Stimulated activated CD8-positive, alpha-beta memory T cell treated with anti-CD3 and anti-CD28 coated beads, Interleukin-12 subunit alpha, Interleukin-12 subunit beta, amount 100 ng/mL, for 4 hours (primary cell): ENCODE data around the gene FMOD.

Source experiments
- DNase-seq: peaks from one replicate; pipeline ENCODE4 v3.0.0-alpha.2; 2020; ENCODE audit warnings: low read depth

FMOD gene

DNA sequence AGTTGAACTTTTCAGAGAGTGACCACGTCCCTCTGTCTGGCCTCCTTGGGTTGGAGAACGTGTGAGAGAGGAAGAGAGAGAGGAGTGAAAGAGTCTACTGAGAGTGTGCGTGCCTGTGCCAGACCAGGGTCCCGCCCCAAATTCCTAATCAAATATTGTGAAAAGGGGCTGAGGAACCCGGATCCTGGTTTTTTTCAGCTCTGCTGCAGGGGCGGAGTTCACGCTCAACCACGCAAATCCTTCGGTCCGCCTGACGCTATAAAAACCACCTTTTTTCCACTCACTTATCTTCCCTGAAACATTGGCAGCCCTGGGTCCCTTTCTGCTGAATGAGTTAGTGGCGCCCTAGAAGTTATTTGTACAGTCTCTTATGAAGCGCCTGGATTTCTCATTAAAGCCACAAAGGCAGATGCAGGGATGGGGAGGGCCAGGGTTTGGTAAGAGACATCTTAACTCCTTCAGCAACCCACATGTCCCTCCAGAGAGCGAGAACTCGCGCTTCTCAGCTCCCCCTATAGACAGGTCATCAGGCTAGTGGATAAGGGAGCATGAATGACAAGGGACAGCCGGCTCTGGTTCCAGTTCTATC, at the start of gene FMOD:
Gene FMOD, minus strand, starts transcription at position 86 of the 589 bp plus-strand sequence. CDS start 2,852 bp downstream, outside the sequence.
- no peak for DNase-seq

GRCh38 chr1:203396595-203397194, 45.8 kb upstream of the FMOD start:
- no peak for DNase-seq

DNA sequence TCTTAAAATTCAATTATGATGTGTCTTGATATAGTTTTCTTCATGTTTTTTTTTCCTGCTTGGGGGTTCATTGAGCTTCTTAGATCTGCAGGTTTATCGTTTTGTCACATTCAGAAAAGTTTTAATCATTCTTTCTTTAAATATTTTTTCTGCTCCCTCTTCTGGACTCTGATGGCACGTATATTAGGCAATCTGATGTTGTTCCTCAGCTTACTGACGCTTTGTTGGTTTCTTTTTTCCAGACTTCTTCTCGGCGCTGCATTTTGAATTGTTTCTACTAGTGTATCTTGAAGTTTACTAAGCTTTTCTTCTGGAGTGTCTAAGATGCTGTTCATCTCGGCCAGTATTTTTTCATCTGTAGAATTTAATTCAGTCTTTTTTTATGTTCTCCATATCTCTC, 44.8 kb upstream of the FMOD start:
- no peak for DNase-seq

- DNase-seq = no peak
Measured at GRCh38 chr1:203390298-203390697, 39.4 kb upstream of the FMOD start.

DNA sequence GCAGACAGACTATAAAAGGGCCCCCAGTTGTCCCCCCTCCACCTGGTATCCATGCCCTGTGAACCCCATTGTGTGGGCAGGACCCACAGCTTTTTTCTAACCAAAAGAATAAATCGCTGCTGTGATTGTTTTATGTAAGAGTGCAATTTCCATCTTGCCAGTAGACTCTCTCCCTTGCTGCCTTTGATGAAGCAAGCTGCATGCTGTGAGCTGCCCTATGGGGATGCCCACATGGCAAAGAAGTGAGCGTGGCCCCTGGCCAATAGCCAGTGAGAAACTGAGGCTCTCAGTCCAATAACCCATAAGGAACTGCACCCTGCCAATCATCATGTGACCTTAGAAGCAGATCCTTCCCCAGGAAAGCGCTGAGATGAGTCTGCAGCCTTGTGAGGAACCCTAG, 37.8 kb upstream of the FMOD start:
- DNase-seq = no peak

DNA sequence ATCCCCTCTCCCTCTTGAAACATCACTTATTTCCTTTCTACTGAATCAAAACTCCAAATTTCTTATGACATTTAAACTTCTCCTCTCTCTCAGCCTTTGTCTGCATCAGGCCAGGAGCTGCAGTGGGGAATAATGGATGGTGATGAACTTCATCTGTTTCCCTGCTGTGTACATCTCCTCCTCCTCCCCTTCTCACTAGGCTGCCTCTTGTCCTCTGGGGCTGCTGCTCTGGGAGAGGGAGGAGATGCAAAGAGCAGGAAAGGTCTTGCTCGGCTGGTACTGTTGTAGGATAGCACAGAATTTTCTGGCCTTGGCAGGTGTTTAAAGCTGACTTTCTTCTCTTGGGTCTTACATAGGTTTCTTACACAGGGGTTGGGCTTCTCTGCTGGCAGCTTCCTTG, 31.1 kb upstream of the FMOD start:
- DNase-seq = no peak

- no peak for DNase-seq
Measured at GRCh38 chr1:203381151-203381751, 30.3 kb upstream of the FMOD start.

DNA sequence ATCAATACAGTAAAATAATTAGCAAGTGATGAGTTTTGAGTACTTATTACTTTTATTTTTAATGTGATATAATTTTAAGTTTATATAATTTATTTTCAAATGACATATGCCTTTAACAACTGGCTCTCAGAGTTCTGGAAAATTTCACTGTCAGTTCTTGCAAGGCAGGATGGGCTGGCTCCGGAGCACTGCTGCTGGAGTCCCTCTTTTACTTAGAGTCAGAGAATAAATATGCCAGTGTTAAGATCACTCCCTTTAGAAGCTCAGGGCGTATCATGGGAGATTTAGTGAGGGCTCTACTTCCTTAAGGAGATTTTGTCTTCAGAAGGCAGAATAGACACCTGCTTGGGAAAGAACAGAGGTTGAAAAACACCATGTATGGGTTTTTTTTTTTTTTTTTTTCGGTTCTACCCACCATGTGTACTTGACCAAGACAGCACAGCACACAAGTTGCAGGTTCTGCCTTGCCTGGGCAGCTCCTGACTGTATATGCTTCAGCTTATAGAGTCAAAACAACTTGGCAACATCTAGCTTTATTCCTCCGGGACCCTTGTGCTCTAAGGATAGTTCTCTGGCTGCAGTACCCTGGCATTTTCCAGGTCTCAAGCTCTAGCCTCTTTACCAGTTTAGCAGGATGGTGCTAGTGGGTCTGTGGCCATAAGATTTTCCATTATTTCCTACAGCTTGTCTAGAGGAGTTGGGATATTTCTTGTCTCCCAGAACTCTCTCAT, 29.7 kb upstream of the FMOD start:
- no peak for DNase-seq

- no peak for DNase-seq
Measured at GRCh38 chr1:203379825-203380224, 28.9 kb upstream of the FMOD start.

DNA sequence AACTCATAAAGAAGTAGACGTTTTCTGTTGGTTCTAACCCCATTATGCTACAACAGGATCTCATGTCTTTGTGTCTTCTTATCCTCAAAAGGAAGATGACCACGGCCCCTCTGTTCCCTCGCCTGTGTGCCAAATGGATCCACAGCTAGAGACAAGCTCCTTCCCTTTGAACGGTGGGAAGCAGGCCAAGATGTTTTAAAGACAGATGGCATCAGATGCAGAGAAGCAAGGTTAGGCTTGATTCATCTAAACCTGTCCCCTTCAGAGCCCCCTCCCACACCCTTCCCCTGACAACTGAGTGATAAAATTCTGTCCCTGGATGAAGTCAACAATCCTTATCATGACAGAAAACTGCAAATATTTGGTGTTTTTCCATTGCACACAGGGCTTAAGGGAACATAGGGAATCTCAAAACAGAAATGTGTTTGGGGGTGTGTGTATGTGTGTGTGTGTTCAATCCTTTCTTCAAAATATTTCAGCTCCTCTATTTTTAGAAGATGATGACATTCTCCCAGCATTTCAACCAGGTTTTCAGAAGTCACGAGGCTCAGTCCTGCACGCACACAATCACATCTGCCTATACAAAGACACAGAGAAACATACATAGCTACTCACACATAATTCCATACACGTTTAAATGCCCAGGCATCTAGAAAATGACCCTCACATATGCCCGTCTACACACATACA, 27.8 kb upstream of the FMOD start:
- DNase-seq = no peak

GRCh38 chr1:203373991-203374390, 23.1 kb upstream of the FMOD start:
- DNase-seq = no peak

- no peak for DNase-seq
Measured at GRCh38 chr1:203373002-203373401, 22.1 kb upstream of the FMOD start.

GRCh38 chr1:203371288-203371687, 20.4 kb upstream of the FMOD start:
- DNase-seq = no peak

DNA sequence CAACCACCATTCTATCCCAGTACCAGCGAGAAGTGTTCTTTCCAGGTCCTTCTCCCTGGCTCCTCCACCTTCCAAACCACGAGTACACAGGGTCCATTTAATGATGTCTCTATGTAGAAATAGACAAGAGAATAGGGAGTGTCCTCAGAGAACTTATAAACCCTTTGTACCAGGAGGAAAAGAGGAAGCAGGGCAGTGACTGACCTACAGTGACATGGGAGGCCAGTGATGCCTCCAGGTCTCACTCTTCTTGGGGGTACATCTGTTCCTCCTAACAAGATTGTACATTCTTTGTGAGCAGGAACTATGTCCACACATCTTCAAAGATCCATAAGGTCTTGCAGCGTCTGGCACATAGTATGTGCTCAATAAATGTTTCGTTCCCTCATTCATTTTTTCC, 18.7 kb upstream of the FMOD start:
- no peak for DNase-seq

DNA sequence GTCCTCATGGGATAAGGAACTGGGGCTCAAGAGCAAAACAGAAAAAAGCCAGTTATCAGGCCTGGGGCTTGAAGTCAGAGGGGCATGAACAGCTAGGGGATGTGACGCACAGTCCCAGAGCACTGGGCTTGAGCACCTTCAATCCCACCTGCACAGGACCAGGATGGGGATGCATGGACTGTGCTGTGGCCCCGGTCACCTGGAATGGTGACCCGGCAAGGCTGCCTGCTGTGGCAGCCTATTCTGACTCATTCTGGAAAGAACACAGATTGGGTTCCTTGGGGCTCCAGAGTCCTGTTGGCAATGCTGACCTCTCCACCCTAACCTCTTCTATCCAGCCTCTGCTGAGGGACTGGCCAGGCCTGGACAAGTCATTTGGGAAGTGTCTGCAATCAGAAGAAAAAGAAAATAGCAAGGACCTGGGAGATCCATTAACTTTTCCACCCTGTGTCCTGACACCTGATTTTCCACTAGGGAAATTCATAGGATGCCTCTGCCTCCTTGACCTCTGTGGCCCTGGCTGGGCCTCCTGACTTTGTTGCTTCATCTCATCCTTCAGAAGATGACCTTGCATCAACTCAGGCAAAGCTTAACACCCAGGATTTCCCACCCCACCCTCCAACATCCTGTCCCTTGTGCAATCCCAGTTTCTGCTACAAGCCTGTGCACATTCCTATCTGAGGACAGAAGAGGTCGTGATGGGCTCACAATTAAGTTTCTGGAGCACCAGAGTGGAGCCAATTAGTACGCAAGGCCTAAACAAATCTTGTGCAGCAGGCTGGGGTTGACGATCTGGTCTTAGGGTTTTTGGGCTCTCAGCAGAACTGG, 17.9 kb upstream of the FMOD start:
- no peak for DNase-seq

DNA sequence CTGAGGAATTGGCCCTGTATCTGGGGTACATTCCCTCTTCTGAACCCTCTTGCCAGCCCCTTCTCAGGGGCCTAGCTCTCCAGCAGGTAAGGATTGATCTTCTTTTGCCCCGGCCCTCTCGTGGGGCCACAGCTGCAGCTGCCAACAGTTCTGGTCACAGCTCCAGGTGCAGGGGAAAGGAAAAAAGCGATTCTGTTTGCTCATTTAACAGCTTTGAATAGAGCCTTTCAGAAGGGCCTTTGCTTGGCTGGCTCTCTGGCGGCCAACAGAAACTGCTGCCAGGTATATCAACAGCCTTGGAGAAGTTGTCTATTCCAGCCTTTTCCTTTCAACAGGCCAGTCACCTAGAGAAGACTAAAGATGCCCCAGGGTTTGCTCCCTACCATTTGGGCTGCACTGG, 16.1 kb upstream of the FMOD start:
- no peak for DNase-seq

- DNase-seq = no peak
Measured at GRCh38 chr1:203366476-203366875, 15.6 kb upstream of the FMOD start.

DNA sequence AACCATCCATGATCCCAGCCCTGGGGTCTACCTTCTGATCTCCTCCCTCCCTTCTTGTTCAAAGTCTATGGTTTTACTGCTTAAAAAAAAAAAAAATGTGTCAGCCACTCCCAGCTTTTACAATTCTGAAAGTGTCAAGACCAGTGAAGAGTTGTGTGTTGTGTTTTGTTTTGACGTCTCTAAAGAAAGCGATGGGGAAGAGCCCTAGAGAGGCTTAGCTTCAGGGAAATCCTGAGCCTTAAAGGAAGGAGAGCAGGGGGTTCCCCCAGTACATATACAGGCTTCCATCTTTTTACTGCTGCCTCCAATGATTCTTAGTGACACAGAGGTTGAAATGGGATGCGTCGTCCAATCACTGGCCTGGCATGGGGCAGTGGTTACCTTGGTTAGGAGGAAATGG, 13.9 kb upstream of the FMOD start:
- DNase-seq = no peak

- DNase-seq = no peak
Measured at GRCh38 chr1:203364094-203364801, 13.3 kb upstream of the FMOD start.

DNA sequence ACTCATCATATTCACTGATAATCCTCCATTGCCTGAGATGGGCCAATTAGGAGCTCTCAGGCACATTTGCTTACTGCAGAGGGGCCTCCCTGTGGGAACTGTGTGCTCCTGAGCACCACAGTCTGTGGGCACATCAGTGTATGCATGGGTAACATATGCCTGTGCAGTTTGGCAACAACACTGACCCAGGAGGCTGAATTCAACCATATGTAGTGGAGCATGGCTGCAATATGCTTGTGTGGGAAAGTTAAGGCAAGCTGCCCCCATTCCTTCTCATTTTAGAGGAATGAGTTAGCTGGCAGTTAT, 11.8 kb upstream of the FMOD start:
- DNase-seq = no peak
